ENCODE data around the gene AUP1.
A peak's percentile ranks its signal among the peaks of the same experiment; 100 is the strongest.

AUP1 gene

DNA sequence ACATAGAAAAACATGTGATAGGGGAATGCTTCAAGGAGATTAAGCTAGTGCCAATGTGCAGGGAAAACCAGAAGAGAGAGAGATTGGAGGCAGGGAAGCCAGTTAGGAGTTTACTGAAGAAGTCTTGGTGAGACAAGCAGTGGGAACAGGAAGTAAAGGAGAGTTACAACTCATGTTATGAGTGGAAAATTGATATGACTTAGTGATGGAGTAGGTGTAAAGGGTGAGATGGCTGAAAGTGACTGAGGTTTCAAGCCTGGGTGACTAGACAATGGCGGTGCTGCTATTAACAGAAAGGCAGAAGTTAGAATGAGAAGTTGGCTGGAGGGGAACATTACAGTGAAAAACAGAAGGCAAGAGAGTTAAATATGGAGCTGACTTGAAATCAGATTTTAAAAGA lies 41.6 kb upstream of the AUP1 start:
- Histone ChIP-seq H3K4me3 (ENCODE audit: low read depth, low read length) (no peak overlapping the region), H4K12ac (ENCODE audit: low read depth, low read length) (no peak overlapping the region), H3K4me1 (ENCODE audit: control insufficient read depth in 1 of 2, insufficient read depth in 2 of 2, low read length in 2 of 2) (no peaks in the 10 kb centered on the region), H3K27ac (ENCODE audit: low read depth, low read length) (no peak overlapping the region), H3K9me3 (ENCODE audit: insufficient read depth, low read depth, low read length) (no peaks in the 10 kb centered on the region), H3K4me2 (ENCODE audit: low read length) (no peak overlapping the region), H3K4ac (ENCODE audit: low read depth, low read length) (no peak overlapping the region), H4K8ac (ENCODE audit: low read depth, low read length) (no peak overlapping the region), H2AFZ (ENCODE audit: insufficient read depth, low read length, poor library complexity) (no peak overlapping the region), H3K23ac (ENCODE audit: low read length) (no peak overlapping the region), H3K79me1 (ENCODE audit: low read length) (no peaks in the 10 kb centered on the region), H2BK12ac (ENCODE audit: low read length) (no peak overlapping the region), H2BK120ac (ENCODE audit: insufficient read depth, low read length, poor library complexity) (no peak overlapping the region), H3K27me3 (ENCODE audit: insufficient read depth, low read length) (no peaks in the 10 kb centered on the region), H4K91ac (ENCODE audit: low read depth, low read length) (no peak overlapping the region), H3K36me3 (ENCODE audit: control insufficient read depth in 1 of 2, insufficient read depth in 2 of 2, low read length in 2 of 2) (no peaks in the 10 kb centered on the region), H3K9ac (ENCODE audit: low read length) (no peak overlapping the region), H3K18ac (ENCODE audit: low read length) (no peak overlapping the region), H3K14ac (ENCODE audit: low read length) (no peak overlapping the region), H3K79me2 (ENCODE audit: control insufficient read depth, insufficient read depth, low read length, poor library complexity) (no peaks in the 10 kb centered on the region), H2BK5ac (ENCODE audit: low read depth, low read length, poor library complexity) (peak overlapping the region; percentile 40), H2AK5ac (ENCODE audit: low read length) (no peak overlapping the region)
- WGBS (ENCODE audit: extremely low coverage, insufficient coverage, insufficient read length), result no CpG with 5 or more reads among the region's 1 CpG
- DNase-seq, result no peak

DNA sequence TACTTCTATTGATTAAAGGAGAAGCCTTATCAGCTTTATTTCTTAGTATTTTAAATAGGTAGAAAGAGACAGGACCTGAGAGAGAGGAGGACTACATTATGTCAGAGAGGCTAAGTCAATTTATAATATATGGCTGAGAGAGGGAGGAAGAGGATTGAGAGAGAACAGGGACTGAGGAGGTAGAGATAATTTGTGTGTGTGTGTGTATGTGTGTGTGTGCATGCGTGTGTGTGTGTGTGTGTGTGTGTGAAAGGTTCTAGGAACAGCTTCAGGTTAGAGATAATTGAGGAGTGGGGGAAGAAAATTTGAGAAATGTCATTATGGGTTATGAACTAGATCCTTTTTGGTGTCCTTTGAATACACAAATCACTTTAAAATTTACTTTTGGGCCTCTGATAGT lies 40.2 kb upstream of the AUP1 start:
- no peak overlapping the region for H2BK12ac ChIP-seq (ENCODE audit: low read length)
- no peak overlapping the region for H3K23ac ChIP-seq (ENCODE audit: low read length)
- no peak overlapping the region for H3K4me2 ChIP-seq (ENCODE audit: low read length)
- H3K36me3 ChIP-seq (ENCODE audit: control insufficient read depth in 1 of 2, insufficient read depth in 2 of 2, low read length in 2 of 2), result no peaks in the 10 kb centered on the region
- H3K4ac ChIP-seq (ENCODE audit: low read depth, low read length), result no peak overlapping the region
- H3K18ac ChIP-seq (ENCODE audit: low read length), result no peak overlapping the region
- H3K79me2 ChIP-seq (ENCODE audit: control insufficient read depth, insufficient read depth, low read length, poor library complexity), result no peaks in the 10 kb centered on the region
- no peak overlapping the region for H2BK5ac ChIP-seq (ENCODE audit: low read depth, low read length, poor library complexity)
- no peak overlapping the region for H2AK5ac ChIP-seq (ENCODE audit: low read length)
- no peak overlapping the region for H3K14ac ChIP-seq (ENCODE audit: low read length)
- DNase-seq, result no peak
- H3K79me1 ChIP-seq (ENCODE audit: low read length), result no peaks in the 10 kb centered on the region
- no peak overlapping the region for H3K27ac ChIP-seq (ENCODE audit: low read depth, low read length)
- H3K4me3 ChIP-seq (ENCODE audit: low read depth, low read length), result no peak overlapping the region
- no peak overlapping the region for H2BK120ac ChIP-seq (ENCODE audit: insufficient read depth, low read length, poor library complexity)
- H2AFZ ChIP-seq (ENCODE audit: insufficient read depth, low read length, poor library complexity), result no peak overlapping the region
- no peaks in the 10 kb centered on the region for H3K9me3 ChIP-seq (ENCODE audit: insufficient read depth, low read depth, low read length)
- no peaks in the 10 kb centered on the region for H3K27me3 ChIP-seq (ENCODE audit: insufficient read depth, low read length)
- no CpG with 5 or more reads among the region's 1 CpG for WGBS (ENCODE audit: extremely low coverage, insufficient coverage, insufficient read length)
- no peak overlapping the region for H4K91ac ChIP-seq (ENCODE audit: low read depth, low read length)
- no peak overlapping the region for H3K9ac ChIP-seq (ENCODE audit: low read length)
- no peak overlapping the region for H4K8ac ChIP-seq (ENCODE audit: low read depth, low read length)
- H4K12ac ChIP-seq (ENCODE audit: low read depth, low read length), result no peak overlapping the region
- H3K4me1 ChIP-seq (ENCODE audit: control insufficient read depth in 1 of 2, insufficient read depth in 2 of 2, low read length in 2 of 2), result no peaks in the 10 kb centered on the region

DNA sequence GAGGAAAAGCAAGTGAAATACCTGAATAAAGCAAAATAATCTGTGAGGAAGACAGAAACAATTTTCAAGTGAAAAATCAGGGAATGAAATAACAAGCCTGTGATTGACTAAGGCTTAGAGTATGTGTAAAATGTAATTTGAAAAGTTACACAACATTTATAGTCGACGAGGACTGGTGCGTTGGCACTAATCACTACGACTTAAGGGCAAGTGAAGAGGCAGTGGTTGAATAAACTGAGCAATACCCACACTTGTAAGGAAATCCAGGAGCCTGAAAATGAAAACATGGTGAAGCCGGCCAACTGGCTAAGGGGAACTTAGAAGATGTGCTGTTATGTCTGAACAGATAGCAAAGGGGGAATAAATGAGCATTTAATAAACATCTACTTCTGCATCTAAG lies 38.4 kb upstream of the AUP1 start:
- H2BK120ac ChIP-seq (ENCODE audit: insufficient read depth, low read length, poor library complexity), result no peak overlapping the region
- H3K27me3 ChIP-seq (ENCODE audit: insufficient read depth, low read length), result no peaks in the 10 kb centered on the region
- H3K14ac ChIP-seq (ENCODE audit: low read length), result no peak overlapping the region
- no peak overlapping the region for H4K12ac ChIP-seq (ENCODE audit: low read depth, low read length)
- H3K4me3 ChIP-seq (ENCODE audit: low read depth, low read length), result no peak overlapping the region
- H2BK5ac ChIP-seq (ENCODE audit: low read depth, low read length, poor library complexity), result no peak overlapping the region
- no peak overlapping the region for H2AFZ ChIP-seq (ENCODE audit: insufficient read depth, low read length, poor library complexity)
- H3K4ac ChIP-seq (ENCODE audit: low read depth, low read length), result no peak overlapping the region
- no peak overlapping the region for H2BK12ac ChIP-seq (ENCODE audit: low read length)
- no peak overlapping the region for H3K18ac ChIP-seq (ENCODE audit: low read length)
- no peaks in the 10 kb centered on the region for H3K4me1 ChIP-seq (ENCODE audit: control insufficient read depth in 1 of 2, insufficient read depth in 2 of 2, low read length in 2 of 2)
- no peaks in the 10 kb centered on the region for H3K79me2 ChIP-seq (ENCODE audit: control insufficient read depth, insufficient read depth, low read length, poor library complexity)
- no peaks in the 10 kb centered on the region for H3K9me3 ChIP-seq (ENCODE audit: insufficient read depth, low read depth, low read length)
- H3K79me1 ChIP-seq (ENCODE audit: low read length), result no peaks in the 10 kb centered on the region
- no peak overlapping the region for H3K9ac ChIP-seq (ENCODE audit: low read length)
- WGBS (ENCODE audit: extremely low coverage, insufficient coverage, insufficient read length), result no CpG with 5 or more reads among the region's 5 CpGs
- H4K91ac ChIP-seq (ENCODE audit: low read depth, low read length), result no peak overlapping the region
- H3K23ac ChIP-seq (ENCODE audit: low read length), result no peak overlapping the region
- no peak overlapping the region for H3K27ac ChIP-seq (ENCODE audit: low read depth, low read length)
- no peak overlapping the region for H2AK5ac ChIP-seq (ENCODE audit: low read length)
- H4K8ac ChIP-seq (ENCODE audit: low read depth, low read length), result no peak overlapping the region
- H3K4me2 ChIP-seq (ENCODE audit: low read length), result no peak overlapping the region
- DNase-seq, result peak in 1 of 2 donors; percentile 83
- no peaks in the 10 kb centered on the region for H3K36me3 ChIP-seq (ENCODE audit: control insufficient read depth in 1 of 2, insufficient read depth in 2 of 2, low read length in 2 of 2)

DNA sequence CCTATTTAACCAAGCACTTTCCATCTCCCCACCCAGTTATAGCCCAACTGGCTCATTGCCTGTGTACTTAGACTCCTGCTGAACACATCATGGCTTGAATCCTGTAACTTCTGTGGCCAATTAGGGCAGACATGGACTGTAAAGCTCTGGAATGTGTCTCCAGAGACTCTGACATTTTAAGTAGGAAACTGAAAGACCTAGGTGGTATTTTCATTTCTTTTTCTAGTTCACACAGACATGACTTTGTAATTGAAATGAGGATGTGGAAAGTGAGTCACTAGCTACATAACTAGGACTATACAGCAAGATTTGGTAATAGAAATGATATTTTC lies 37.2 kb upstream of the AUP1 start:
- Histone ChIP-seq H4K8ac (ENCODE audit: low read depth, low read length) (no peak overlapping the region), H2AK5ac (ENCODE audit: low read length) (no peak overlapping the region), H3K79me2 (ENCODE audit: control insufficient read depth, insufficient read depth, low read length, poor library complexity) (no peaks in the 10 kb centered on the region), H2AFZ (ENCODE audit: insufficient read depth, low read length, poor library complexity) (no peak overlapping the region), H3K4me3 (ENCODE audit: low read depth, low read length) (no peak overlapping the region), H2BK5ac (ENCODE audit: low read depth, low read length, poor library complexity) (no peak overlapping the region), H3K27me3 (ENCODE audit: insufficient read depth, low read length) (no peaks in the 10 kb centered on the region), H2BK120ac (ENCODE audit: insufficient read depth, low read length, poor library complexity) (no peak overlapping the region), H3K4me2 (ENCODE audit: low read length) (no peak overlapping the region), H3K4ac (ENCODE audit: low read depth, low read length) (no peak overlapping the region), H3K4me1 (ENCODE audit: control insufficient read depth in 1 of 2, insufficient read depth in 2 of 2, low read length in 2 of 2) (no peaks in the 10 kb centered on the region), H3K79me1 (ENCODE audit: low read length) (no peaks in the 10 kb centered on the region), H3K9ac (ENCODE audit: low read length) (no peak overlapping the region), H3K18ac (ENCODE audit: low read length) (no peak overlapping the region), H3K36me3 (ENCODE audit: control insufficient read depth in 1 of 2, insufficient read depth in 2 of 2, low read length in 2 of 2) (no peaks in the 10 kb centered on the region), H2BK12ac (ENCODE audit: low read length) (no peak overlapping the region), H3K14ac (ENCODE audit: low read length) (no peak overlapping the region), H4K12ac (ENCODE audit: low read depth, low read length) (no peak overlapping the region), H3K27ac (ENCODE audit: low read depth, low read length) (no peak overlapping the region), H3K9me3 (ENCODE audit: insufficient read depth, low read depth, low read length) (no peaks in the 10 kb centered on the region), H3K23ac (ENCODE audit: low read length) (no peak overlapping the region), H4K91ac (ENCODE audit: low read depth, low read length) (no peak overlapping the region)
- DNase-seq, result no peak
